Measurements from ENCODE around the gene HES7. TPM values are rescaled to one million over a fixed set of nuclear protein-coding genes. Genes with fewer than 3 reads are reported as not detected.
"Not testable (repeated sequence)": the region's sequence is repeated elsewhere in the genome, so short reads cannot be mapped to it uniquely, and the experiment has no call there.

Gene HES7
- total RNA-seq, 1 donor from 2014 or later = 1.2 TPM

DNA sequence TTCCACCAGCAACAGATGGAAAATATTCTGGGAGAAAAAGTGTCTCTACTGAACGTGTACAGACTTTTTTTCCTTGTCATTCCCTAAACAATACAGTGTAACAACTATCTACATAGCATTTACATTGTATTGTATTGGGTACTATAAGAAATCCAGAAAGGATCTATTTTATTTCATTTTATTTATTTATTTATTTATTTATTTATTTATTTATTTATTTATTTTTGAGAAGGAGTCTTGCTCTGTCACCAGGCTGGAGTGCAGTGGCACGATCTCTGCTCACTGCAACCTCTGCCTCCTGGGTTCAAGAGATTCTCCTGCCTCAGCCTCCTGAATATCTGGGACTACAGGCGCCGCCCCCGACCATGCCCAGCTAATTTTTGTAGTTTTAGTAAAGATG, 46.0 kb downstream of the HES7 start:
- DNase-seq (ENCODE audit: low spot score in 2 of 2) = not testable (repeated sequence)

DNA sequence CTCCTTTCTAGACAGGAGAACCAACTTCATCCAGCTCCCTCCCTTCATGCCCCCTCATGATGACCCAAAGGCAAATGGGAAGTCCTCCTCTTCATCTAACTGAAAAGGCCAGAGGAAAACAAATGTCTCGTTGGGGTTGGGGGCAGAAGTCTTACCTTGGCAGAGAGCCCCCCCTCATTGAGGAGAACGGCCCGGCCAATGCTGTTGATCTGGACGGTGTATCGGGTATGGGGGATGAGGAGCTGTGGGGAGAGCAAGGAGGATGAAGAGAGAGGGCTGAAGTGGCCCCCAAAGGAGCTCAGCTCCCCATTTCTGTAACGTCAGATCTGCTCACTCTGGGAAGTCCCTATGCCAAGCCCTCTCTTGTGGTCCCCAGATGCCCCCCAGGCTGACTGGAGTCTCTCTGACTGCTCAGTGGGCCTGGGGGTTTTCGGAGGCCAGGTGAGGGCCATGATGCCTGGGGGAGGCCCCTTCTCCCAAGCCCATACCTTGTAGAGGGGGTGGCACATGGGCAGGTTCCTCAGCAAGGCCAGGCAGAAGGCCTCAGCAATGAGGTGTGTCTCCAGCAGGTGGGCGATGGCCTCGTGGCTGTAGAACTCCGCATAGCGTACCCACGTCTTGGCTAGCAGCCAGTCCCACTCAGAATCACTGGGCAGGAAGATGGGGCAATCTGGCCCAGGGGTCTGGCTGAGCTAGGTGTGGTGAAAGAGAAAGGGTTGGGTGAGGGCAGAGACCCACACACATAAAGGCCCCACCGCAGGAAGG, 47.2 kb downstream of the HES7 start:
- FAIRE-seq (no peak), DNase-seq (ENCODE audit: low spot score in 2 of 2) (no peak)

More for the DNA sequence above, 46.0 kb downstream of the HES7 start:
- not testable (repeated sequence) for FAIRE-seq

DNA sequence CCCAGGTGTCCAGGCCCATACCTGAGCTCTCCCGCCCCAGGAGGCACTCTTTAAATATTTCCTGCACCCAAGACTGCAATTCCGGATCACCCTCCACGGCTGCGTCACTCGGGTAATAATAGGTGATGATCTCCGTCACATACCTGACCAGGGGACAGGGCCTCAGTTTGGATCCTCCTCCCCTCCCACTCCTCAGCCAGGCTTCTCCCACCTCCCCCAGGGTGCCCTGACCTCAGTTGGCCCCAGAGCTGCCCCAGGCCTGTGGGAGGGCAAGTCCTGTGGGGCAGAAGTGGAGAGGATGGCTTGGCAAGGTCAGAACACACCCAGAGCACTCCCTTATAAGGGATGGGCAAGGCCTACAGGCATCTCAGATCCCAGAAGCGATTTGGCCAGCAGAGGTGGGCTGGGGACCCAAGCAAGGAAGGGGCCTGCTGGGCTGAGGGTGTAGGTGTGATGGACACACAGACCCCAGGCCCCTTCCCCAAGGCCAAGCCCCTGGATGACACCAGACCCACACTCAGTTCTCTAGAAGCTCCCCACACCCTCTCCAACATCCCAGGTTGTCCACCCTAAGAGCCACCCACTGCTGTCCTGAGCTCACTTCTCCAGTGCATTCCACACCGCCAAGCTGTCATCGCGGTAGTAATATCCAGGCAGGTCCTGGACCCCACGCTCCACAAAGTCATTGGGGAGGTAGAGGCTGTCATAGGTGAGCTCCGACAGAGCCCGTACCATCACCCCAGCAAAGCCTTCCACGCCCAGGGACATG, 48.1 kb downstream of the HES7 start:
- FAIRE-seq (no peak), DNase-seq (ENCODE audit: low spot score in 2 of 2) (no peak)

DNA sequence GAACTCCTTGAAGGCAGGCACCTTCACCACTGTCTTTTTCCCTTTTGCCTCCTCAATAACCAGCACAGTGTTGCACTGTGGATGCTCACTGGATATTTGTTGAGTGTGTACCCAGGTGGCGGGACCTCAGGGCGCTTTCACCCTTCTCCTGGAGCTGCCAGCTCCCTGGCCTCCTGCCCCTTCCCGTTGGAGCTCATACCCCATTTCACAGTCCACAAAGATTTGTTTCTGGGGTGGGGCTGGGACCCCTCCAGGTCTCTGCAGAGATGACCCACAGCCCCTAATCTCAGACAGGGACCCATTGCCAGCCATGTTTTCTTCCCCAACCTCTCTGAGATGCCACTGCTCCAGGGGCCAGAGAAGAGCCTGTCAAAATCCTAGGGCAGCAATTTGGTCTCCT, 48.8 kb downstream of the HES7 start:
- DNase-seq (ENCODE audit: low spot score in 2 of 2) (no peak), FAIRE-seq (no peak)

DNA sequence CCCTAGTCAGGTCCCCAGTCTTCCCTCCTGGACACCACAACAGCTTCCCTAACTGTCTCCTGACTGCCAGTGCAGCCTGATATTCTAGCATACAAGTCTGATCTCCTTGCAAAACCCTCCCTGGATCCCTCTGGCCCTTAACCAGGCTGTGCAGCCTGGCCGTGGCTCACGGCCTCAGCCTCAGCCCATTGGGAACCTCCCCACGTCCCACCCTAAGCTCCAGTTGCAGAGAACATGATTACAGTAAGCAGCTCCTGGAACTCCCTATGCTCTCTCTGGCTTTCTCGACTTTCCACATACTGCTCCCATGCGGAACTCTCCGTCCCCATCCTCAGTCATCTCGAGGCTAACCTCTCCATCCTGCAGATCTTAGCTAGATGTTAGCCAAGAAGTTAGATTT, 49.4 kb downstream of the HES7 start:
- FAIRE-seq = no peak
- DNase-seq (ENCODE audit: low spot score in 2 of 2) = no peak

DNA sequence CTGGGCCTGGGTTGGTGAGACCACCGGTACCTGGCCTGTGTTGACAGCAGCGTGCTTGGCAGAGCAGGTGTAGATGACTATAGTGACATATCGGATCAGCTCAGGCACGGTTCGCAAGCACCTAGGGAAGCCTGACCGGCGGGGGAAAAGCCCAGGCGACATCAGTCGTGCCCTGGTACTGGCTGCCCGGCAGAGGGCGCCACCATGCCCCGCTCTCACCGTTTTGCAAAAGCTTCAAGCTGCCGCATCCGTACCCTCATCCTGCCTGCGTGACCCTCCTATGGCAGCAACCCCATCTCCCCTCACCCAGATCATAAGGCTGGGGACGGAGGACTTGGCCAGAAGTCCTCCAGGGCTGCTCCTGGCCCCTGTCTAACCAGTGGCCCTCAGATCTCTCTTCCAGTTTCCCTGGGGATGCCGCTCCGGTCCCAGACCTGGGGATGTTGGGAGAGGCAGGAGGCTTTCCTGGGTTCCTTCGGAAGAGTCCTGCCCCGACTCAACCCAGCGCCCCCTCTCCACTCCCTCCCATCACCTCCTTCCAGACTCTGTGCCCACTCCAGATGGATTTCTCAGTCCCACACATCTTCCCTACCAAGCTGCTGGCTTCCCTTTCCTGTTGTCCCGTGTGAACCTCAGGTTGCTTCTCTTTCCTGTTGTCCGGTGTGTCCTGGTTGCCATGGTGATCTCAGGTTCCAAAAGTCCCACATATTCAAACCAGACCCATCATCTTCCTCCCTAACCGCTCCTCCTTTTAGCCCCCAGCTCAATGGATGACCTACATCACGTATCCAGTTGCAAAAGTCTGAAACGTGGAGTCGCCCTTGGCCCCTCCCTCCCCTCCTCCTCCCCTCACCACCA, 50.0 kb downstream of the HES7 start:
- FAIRE-seq (no peak), DNase-seq (ENCODE audit: low spot score in 2 of 2) (peak; percentile 64 to 83)

DNA sequence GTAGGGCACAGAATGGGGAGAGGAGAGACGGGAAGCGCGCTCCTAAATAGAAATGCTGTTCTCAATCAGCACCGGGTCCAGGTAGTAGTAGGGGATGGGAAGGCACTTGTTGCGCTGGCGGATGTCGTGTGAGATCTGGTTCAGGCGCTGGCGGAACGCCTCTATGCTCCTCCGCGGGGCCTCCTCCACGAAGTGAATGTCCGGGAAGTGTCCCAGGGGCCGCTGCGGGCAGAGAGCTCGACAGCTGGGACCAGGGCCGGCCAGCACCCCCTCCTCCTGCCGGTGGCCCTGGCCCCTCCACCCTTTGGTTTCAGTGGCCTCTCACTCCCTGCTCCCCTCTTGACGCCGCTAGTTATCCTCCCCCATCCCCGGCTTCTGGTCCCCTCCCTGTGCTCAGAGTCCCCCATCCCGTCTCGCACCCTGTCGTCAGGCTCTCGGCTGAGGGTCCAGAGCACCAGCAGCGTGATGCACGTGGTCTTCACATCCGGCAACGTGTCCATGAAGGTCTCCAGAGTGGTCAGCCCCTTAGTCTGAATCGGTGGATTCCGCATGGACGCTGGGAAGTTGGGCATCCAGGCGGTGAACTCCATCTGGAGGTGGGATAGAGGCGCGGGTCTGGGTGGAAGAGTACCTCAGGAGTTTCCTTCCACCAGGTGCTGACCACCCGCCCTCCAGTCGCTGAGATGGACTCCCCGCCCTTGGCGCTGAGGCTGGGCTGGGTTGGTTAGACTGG, 51.0 kb downstream of the HES7 start:
- FAIRE-seq (no peak), DNase-seq (ENCODE audit: low spot score in 2 of 2) (no peak)

DNA sequence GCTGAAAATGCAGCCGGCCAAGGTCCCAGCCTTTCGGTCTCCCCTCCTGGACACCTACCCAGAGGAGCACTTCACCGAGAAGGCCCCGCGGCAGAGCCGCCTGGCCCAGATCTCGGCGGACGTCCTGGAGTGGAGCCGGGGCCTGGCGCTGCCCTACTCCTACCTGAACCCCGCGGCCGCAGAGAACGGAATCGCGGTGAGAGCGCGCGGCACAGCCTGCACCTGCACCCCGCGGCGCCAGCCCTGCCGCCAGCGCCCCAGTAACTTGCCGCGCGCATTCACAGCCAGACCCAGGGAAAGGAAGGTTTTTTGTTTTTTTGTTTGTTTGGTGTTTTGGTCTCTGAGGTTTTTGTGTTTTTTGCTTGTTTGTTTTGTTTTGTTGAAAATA, 51.6 kb downstream of the HES7 start:
- no peak for FAIRE-seq
- DNase-seq (ENCODE audit: low spot score in 2 of 2) = no peak

DNA sequence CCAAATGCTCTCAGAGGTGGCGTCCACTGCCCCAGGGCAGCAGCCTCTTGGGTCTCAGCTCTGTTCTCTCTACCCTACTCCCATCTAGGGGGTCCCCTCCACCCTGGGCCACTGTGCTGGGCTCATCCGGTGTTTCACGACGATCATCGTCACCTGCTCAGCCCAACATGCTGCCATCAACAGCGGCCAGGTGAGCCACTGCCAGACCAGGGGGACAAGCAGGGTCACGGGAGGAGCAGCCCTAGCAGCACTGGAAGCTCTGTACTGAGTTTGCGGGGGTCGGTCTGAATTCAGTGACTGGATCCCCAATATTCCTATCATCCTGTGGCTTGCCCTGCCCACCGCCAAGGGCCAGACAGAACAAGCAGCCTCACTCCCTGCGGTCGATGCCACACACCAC, 52.4 kb downstream of the HES7 start:
- DNase-seq (ENCODE audit: low spot score in 2 of 2) (no peak), FAIRE-seq (no peak)

Small RNAs within 50 kb of the gene (small RNA-seq; reads per million reads assigned to genes)
- not detected for gene MIR4314

Other genes with a start within 250 kb of the HES7 start
- 276 TPM for gene CHD3, start 235.3 kb downstream of the HES7 start, total RNA-seq
- 8.2 TPM for gene RNF227, start 207.8 kb downstream of the HES7 start, total RNA-seq
- gene KCNAB3, start 194.2 kb downstream of the HES7 start, total RNA-seq = 1.2 TPM
- gene TRAPPC1, start 192.2 kb downstream of the HES7 start, total RNA-seq = 14.3 TPM
- gene CNTROB, start 191.9 kb downstream of the HES7 start, total RNA-seq = 25.3 TPM
- gene GUCY2D, start 121.5 kb downstream of the HES7 start, total RNA-seq = under 0.01 TPM
- gene ALOX15B, start 85.0 kb downstream of the HES7 start, total RNA-seq = under 0.01 TPM
- not detected for gene ALOX12B, start 36.4 kb downstream of the HES7 start, total RNA-seq
- 0.82 TPM for gene ALOXE3, start 5.6 kb downstream of the HES7 start, total RNA-seq
- 6.5 TPM for gene PER1, start 28.3 kb upstream of the HES7 start, total RNA-seq
- 23.6 TPM for gene VAMP2, start 38.8 kb upstream of the HES7 start, total RNA-seq
- 23.6 TPM for gene TMEM107, start 52.3 kb upstream of the HES7 start, total RNA-seq
- 7.7 TPM for gene BORCS6, start 66.1 kb upstream of the HES7 start, total RNA-seq
- 3.7 TPM for gene AURKB, start 86.5 kb upstream of the HES7 start, total RNA-seq
- 9.8 TPM for gene CTC1, start 124.0 kb upstream of the HES7 start, total RNA-seq
- 22.8 TPM for gene PFAS, start 125.2 kb upstream of the HES7 start, total RNA-seq
- gene RANGRF, start 164.6 kb upstream of the HES7 start, total RNA-seq = 6.1 TPM
- gene SLC25A35, start 171.3 kb upstream of the HES7 start, total RNA-seq = 1.2 TPM
- 0.41 TPM for gene ARHGEF15, start 186.1 kb upstream of the HES7 start, total RNA-seq
- not detected for gene ODF4, start 215.7 kb upstream of the HES7 start, total RNA-seq